ENCODE results near the gene STMN1.

Gene STMN1

GRCh38 chr1:25867210-25867991 is 38.8 kb downstream of the STMN1 start:
- no peak for DNase-seq

- DNase-seq: no peak
Observed at GRCh38 chr1:25866288-25866687, 39.9 kb downstream of the STMN1 start.

- no peak for DNase-seq
Observed at GRCh38 chr1:25864434-25864833, 41.8 kb downstream of the STMN1 start.

GRCh38 chr1:25863486-25864262 is 42.5 kb downstream of the STMN1 start:
- DNase-seq: no peak

- DNase-seq: no peak
Observed at GRCh38 chr1:25862785-25863485, 43.3 kb downstream of the STMN1 start.

- no peak for DNase-seq
Observed at GRCh38 chr1:25861316-25862286, 44.6 kb downstream of the STMN1 start.

- DNase-seq: peak; percentile 76
Observed at GRCh38 chr1:25858906-25859789, 47.1 kb downstream of the STMN1 start, which contains the start of gene AUNIP. TSS of gene AUNIP (minus strand) at chr1:25859457. CDS start at chr1:25859357, 100 bp downstream.

- no peak for DNase-seq
Observed at GRCh38 chr1:25858494-25858893, 47.7 kb downstream of the STMN1 start.

- DNase-seq: no peak
Observed at GRCh38 chr1:25856856-25857255, 49.4 kb downstream of the STMN1 start.

- no peak for DNase-seq
Observed at GRCh38 chr1:25854554-25854953, 51.7 kb downstream of the STMN1 start.

Data from DMS153 (cell line).